ENCODE measurements around the gene IGFBP4. TPM values are rescaled to one million over a fixed set of nuclear protein-coding genes. Genes with fewer than 3 reads are reported as not detected.

IGFBP4 gene
- total RNA-seq, 1 donor from 2014 or later, result 700 TPM

- no peak for DNase-seq (ENCODE audit: extremely low spot score in 2 of 2)
- Histone ChIP-seq H3K36me3 (no peaks in the 10 kb centered on the region), H3K27ac (no peak overlapping the region), H3K4me1 (no peaks in the 10 kb centered on the region), H3K9me3 (no peaks in the 10 kb centered on the region), H3K27me3 (no peaks in the 10 kb centered on the region), H3K4me3 (no peak overlapping the region)
- intact Hi-C loops (cut with DNase I), result no loop called here
- TF ChIP-seq CTCF (IDR thresholded peaks at IDR 0.05) (no peak), POLR2AphosphoS5 (IDR thresholded peaks at IDR 0.05; ENCODE audit: insufficient read depth in 1 of 2, low read depth in 1 of 2) (no peak), POLR2A (IDR thresholded peaks at IDR 0.05) (no peak)
These were observed 20.1 kb upstream of the IGFBP4 start for GRCh38 chr17:40422990-40423633.

GRCh38 chr17:40425741-40426140 lies 17.5 kb upstream of the IGFBP4 start:
- TF ChIP-seq POLR2AphosphoS5 (IDR thresholded peaks at IDR 0.05; ENCODE audit: insufficient read depth in 1 of 2, low read depth in 1 of 2) (no peak), POLR2A (IDR thresholded peaks at IDR 0.05) (no peak), CTCF (IDR thresholded peaks at IDR 0.05) (no peak)
- DNase-seq (ENCODE audit: extremely low spot score in 2 of 2), result no peak
- no peak overlapping the region for H3K27ac ChIP-seq
- no peaks in the 10 kb centered on the region for H3K9me3 ChIP-seq
- no peaks in the 10 kb centered on the region for H3K4me1 ChIP-seq
- no peak overlapping the region for H3K4me3 ChIP-seq
- intact Hi-C loops (cut with DNase I), result no loop called here
- H3K36me3 ChIP-seq, result no peaks in the 10 kb centered on the region
- no peaks in the 10 kb centered on the region for H3K27me3 ChIP-seq

GRCh38 chr17:40427002-40427491 lies 16.2 kb upstream of the IGFBP4 start:
- intact Hi-C loops (cut with DNase I), result no loop called here
- Histone ChIP-seq H3K9me3 (no peaks in the 10 kb centered on the region), H3K27me3 (no peaks in the 10 kb centered on the region), H3K27ac (no peak overlapping the region), H3K4me3 (no peak overlapping the region), H3K4me1 (no peaks in the 10 kb centered on the region), H3K36me3 (no peaks in the 10 kb centered on the region)
- TF ChIP-seq POLR2AphosphoS5 (IDR thresholded peaks at IDR 0.05; ENCODE audit: insufficient read depth in 1 of 2, low read depth in 1 of 2), result no peak
- TF ChIP-seq POLR2A (IDR thresholded peaks at IDR 0.05), result no peak
- TF ChIP-seq CTCF (IDR thresholded peaks at IDR 0.05), result no peak
- DNase-seq (ENCODE audit: extremely low spot score in 2 of 2), result no peak

GRCh38 chr17:40430272-40431230 lies 12.7 kb upstream of the IGFBP4 start:
- no peaks in the 10 kb centered on the region for H3K36me3 ChIP-seq
- no peaks in the 10 kb centered on the region for H3K27me3 ChIP-seq
- H3K27ac ChIP-seq, result no peak overlapping the region
- H3K4me1 ChIP-seq, result peaks cover 13% of the 10 kb centered on the region
- DNase-seq (ENCODE audit: extremely low spot score in 2 of 2), result peak in 1 of 2 donors; percentile 74
- TF ChIP-seq POLR2A (IDR thresholded peaks at IDR 0.05) (no peak), CTCF (IDR thresholded peaks at IDR 0.05) (no peak), POLR2AphosphoS5 (IDR thresholded peaks at IDR 0.05; ENCODE audit: insufficient read depth in 1 of 2, low read depth in 1 of 2) (no peak)
- H3K9me3 ChIP-seq, result no peaks in the 10 kb centered on the region
- intact Hi-C loops (cut with DNase I), result no loop called here
- H3K4me3 ChIP-seq, result no peak overlapping the region

Measured in vagina (tissue), 2 donors.